SH-SY5Y (cell line): ENCODE measurements around the gene GOLT1A.

ENCODE experiments used
- GATA2 ChIP-seq: IDR thresholded peaks from 2 replicates; pipeline ENCODE4 v1.6.1; 2011; ENCODE audit warnings: mild to moderate bottlenecking, low read depth, low read length
- GATA3 ChIP-seq: IDR thresholded peaks from 2 replicates; pipeline ENCODE4 v1.6.1; 2011; ENCODE audit warnings: low read depth, mild to moderate bottlenecking, low read length, moderate library complexity

GRCh38 chr1:204259196-204259595 lies 45.4 kb upstream of the GOLT1A start:
- TF ChIP-seq GATA3 = no peak
- no peak for TF ChIP-seq GATA2
